Measurements from ENCODE around the gene GTSF1L.

Gene GTSF1L

GRCh38 chr20:43746344-43747137 lies 19.7 kb upstream of the GTSF1L start:
- DNase-seq (ENCODE audit: low spot score): no peak

GRCh38 chr20:43744966-43745730 lies 18.3 kb upstream of the GTSF1L start:
- no peak for DNase-seq (ENCODE audit: low spot score)

- DNase-seq (ENCODE audit: low spot score): no peak
Observed at GRCh38 chr20:43744151-43744611, 17.4 kb upstream of the GTSF1L start.

GRCh38 chr20:43740642-43741041 lies 13.8 kb upstream of the GTSF1L start:
- no peak for DNase-seq (ENCODE audit: low spot score)

GRCh38 chr20:43739148-43739749 lies 12.4 kb upstream of the GTSF1L start:
- no peak for DNase-seq (ENCODE audit: low spot score)

- no peak for DNase-seq (ENCODE audit: low spot score)
Observed at GRCh38 chr20:43737925-43738324, 11.1 kb upstream of the GTSF1L start.

GRCh38 chr20:43736588-43737158 lies 9.9 kb upstream of the GTSF1L start:
- DNase-seq (ENCODE audit: low spot score): no peak

GRCh38 chr20:43731927-43732326 lies 5.1 kb upstream of the GTSF1L start:
- no peak for DNase-seq (ENCODE audit: low spot score)

- no peak for DNase-seq (ENCODE audit: low spot score)
Observed at GRCh38 chr20:43731469-43731868, 4.7 kb upstream of the GTSF1L start.

- no peak for DNase-seq (ENCODE audit: low spot score)
Observed at GRCh38 chr20:43728686-43729255, 2.0 kb upstream of the GTSF1L start.

GRCh38 chr20:43727980-43728590 lies 1.3 kb upstream of the GTSF1L start:
- no peak for DNase-seq (ENCODE audit: low spot score)

GRCh38 chr20:43726333-43726732 lies 469 bp downstream of the GTSF1L start:
- no peak for DNase-seq (ENCODE audit: low spot score)

- no peak for DNase-seq (ENCODE audit: low spot score)
Observed at GRCh38 chr20:43725666-43726065, 1.1 kb downstream of the GTSF1L start.

GRCh38 chr20:43724383-43724782 lies 2.4 kb downstream of the GTSF1L start:
- no peak for DNase-seq (ENCODE audit: low spot score)

GRCh38 chr20:43723735-43724134 lies 3.1 kb downstream of the GTSF1L start:
- no peak for DNase-seq (ENCODE audit: low spot score)

- DNase-seq (ENCODE audit: low spot score): no peak
Observed at GRCh38 chr20:43723186-43723585, 3.6 kb downstream of the GTSF1L start.

GRCh38 chr20:43722153-43722505 lies 4.7 kb downstream of the GTSF1L start:
- DNase-seq (ENCODE audit: low spot score): no peak

- no peak for DNase-seq (ENCODE audit: low spot score)
Observed at GRCh38 chr20:43721429-43722152, 5.2 kb downstream of the GTSF1L start.

GRCh38 chr20:43721097-43721428 lies 5.7 kb downstream of the GTSF1L start:
- no peak for DNase-seq (ENCODE audit: low spot score)

- DNase-seq (ENCODE audit: low spot score): no peak
Observed at GRCh38 chr20:43720007-43720406, 6.8 kb downstream of the GTSF1L start.

GRCh38 chr20:43717616-43717995 lies 9.2 kb downstream of the GTSF1L start:
- DNase-seq (ENCODE audit: low spot score): no peak
